GM12878 (cell line): ENCODE data around the gene GALNT12.

Experiments
- BACH1 ChIP-seq: fragments of 450-650 bp; IDR thresholded peaks from 2 replicates; pipeline ENCODE4 v1.6.1; 2017; ENCODE audit warnings: mild to moderate bottlenecking, borderline replicate concordance
- EZH2 ChIP-seq: IDR thresholded peaks from 2 replicates; pipeline ENCODE4 v1.6.1; 2012; ENCODE audit warnings: low read depth, mild to moderate bottlenecking, control low read depth, inconsistent platforms, low read length, borderline replicate concordance; ENCODE audit not compliant: control insufficient read depth
- MYC ChIP-seq: IDR thresholded peaks from 2 replicates; pipeline ENCODE4 v1.6.1; 2011; ENCODE audit warnings: mild to moderate bottlenecking, low read length, moderate library complexity, inconsistent platforms; ENCODE audit not compliant: insufficient read depth, insufficient replicate concordance, insufficient read length, severe bottlenecking
- SREBF2 ChIP-seq: IDR thresholded peaks from 2 replicates; pipeline ENCODE4 v1.6.1; 2012; ENCODE audit warnings: mild to moderate bottlenecking, low read length
- TF ChIP-seq, protein P1 (sequence below), 3 experiments: IDR thresholded peaks in 2 of 3; conservative IDR thresholded peaks in 1 of 3; 2 replicates each; pipeline ENCODE4 v1.5.1; 2011; ENCODE audit warnings: low read depth in 3 of 3, low read length in 3 of 3, mild to moderate bottlenecking in 3 of 3, control low read depth in 2 of 3, moderate library complexity in 2 of 3, inconsistent platforms in 1 of 3, mixed read lengths in 1 of 3; ENCODE audit not compliant: control insufficient read depth in 2 of 3, insufficient read depth in 1 of 3; ENCODE audit errors: extremely low read depth in 1 of 3

DNA sequence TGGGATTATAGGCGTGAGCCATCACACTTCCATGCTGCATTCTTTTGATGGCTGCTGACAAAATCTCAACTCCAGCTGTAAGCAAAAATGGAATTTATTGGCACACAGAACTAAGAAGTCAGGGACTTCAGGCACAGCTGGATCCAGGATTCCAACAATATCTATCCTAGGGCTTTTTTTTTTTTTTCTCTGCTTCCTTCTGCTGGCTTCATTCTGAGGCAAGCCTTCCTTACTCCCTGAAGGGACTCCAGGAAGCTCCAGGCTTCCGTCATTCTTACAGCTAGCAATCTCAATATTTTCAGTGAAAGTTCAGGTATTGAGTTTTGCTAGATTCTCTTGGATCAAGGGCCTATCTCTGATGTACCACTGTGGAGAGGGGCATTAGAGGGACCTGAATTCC lies 66.1 kb downstream of the GALNT12 start:
- TF ChIP-seq SREBF2 (no peak), BACH1 (no peak), MYC (no peak), EZH2 (no peak)
- TF ChIP-seq, protein P1, sequence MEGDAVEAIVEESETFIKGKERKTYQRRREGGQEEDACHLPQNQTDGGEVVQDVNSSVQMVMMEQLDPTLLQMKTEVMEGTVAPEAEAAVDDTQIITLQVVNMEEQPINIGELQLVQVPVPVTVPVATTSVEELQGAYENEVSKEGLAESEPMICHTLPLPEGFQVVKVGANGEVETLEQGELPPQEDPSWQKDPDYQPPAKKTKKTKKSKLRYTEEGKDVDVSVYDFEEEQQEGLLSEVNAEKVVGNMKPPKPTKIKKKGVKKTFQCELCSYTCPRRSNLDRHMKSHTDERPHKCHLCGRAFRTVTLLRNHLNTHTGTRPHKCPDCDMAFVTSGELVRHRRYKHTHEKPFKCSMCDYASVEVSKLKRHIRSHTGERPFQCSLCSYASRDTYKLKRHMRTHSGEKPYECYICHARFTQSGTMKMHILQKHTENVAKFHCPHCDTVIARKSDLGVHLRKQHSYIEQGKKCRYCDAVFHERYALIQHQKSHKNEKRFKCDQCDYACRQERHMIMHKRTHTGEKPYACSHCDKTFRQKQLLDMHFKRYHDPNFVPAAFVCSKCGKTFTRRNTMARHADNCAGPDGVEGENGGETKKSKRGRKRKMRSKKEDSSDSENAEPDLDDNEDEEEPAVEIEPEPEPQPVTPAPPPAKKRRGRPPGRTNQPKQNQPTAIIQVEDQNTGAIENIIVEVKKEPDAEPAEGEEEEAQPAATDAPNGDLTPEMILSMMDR (IDR thresholded peaks at IDR 0.05 in 2 of 3, conservative IDR thresholded peaks at IDR 0.05 in 1 of 3; ENCODE audit: control insufficient read depth in 2 of 3, extremely low read depth in 1 of 3, insufficient read depth in 1 of 3, low read depth in 3 of 3, low read length in 3 of 3): no peak
